Stimulated activated CD4-positive, alpha-beta T cell treated with anti-CD3 and anti-CD28 coated beads, Interleukin-1b, Interleukin-23, amount 100 ng/mL, for 4 hours (primary cell): Measurements from ENCODE around the gene MBNL3.
"Not testable (repeated sequence)": the region's sequence is repeated elsewhere in the genome, so short reads cannot be mapped to it uniquely, and the experiment has no call there.

Experiments
- DNase-seq, 2 donors: peaks; one replicate each; pipeline ENCODE4 v3.0.0-alpha.2; 2020; ENCODE audit warnings: low read depth in 2 of 2

The MBNL3 gene

GRCh38 chrX:132369617-132370326 is 119.1 kb downstream of the MBNL3 start:
- DNase-seq: no peak

- no peak for DNase-seq
Observed at GRCh38 chrX:132367984-132368383, 120.9 kb downstream of the MBNL3 start.

GRCh38 chrX:132367314-132367713 is 121.5 kb downstream of the MBNL3 start:
- DNase-seq: no peak

- DNase-seq: no peak
Observed at GRCh38 chrX:132365490-132365889, 123.3 kb downstream of the MBNL3 start.

- DNase-seq: no peak
Observed at GRCh38 chrX:132364313-132364712, 124.5 kb downstream of the MBNL3 start.

GRCh38 chrX:132353430-132353829 is 135.4 kb downstream of the MBNL3 start:
- DNase-seq: no peak

- DNase-seq: no peak
Observed at GRCh38 chrX:132336172-132336571, 152.7 kb downstream of the MBNL3 start.

- no peak for DNase-seq
Observed at GRCh38 chrX:132333351-132333750, 155.5 kb downstream of the MBNL3 start.

GRCh38 chrX:132331532-132331931 is 157.3 kb downstream of the MBNL3 start:
- no peak for DNase-seq

GRCh38 chrX:132331000-132331399 is 157.8 kb downstream of the MBNL3 start:
- no peak for DNase-seq

- DNase-seq: no peak
Observed at GRCh38 chrX:132330156-132330729, 158.6 kb downstream of the MBNL3 start.

GRCh38 chrX:132326960-132327359 is 161.9 kb downstream of the MBNL3 start:
- not testable (repeated sequence) for DNase-seq
